GM15510 (cell line): ENCODE data around the gene SLC4A3.

Experiments
- POLR2A ChIP-seq: IDR thresholded peaks from 3 replicates; pipeline ENCODE4 v1.6.1; 2011; ENCODE audit warnings: borderline replicate concordance; ENCODE audit not compliant: insufficient read length; ENCODE audit errors: extremely low read depth

SLC4A3 gene

GRCh38 chr2:219668316-219668715, 40.9 kb downstream of the SLC4A3 start:
- no peak for TF ChIP-seq POLR2A

- TF ChIP-seq POLR2A = no peak
Measured at GRCh38 chr2:219670386-219670785, 43.0 kb downstream of the SLC4A3 start.

GRCh38 chr2:219671279-219671678, 43.8 kb downstream of the SLC4A3 start:
- no peak for TF ChIP-seq POLR2A

- TF ChIP-seq POLR2A = no peak
Measured at GRCh38 chr2:219672406-219672805, 45.0 kb downstream of the SLC4A3 start.

- TF ChIP-seq POLR2A = no peak
Measured at GRCh38 chr2:219675221-219675620, 47.8 kb downstream of the SLC4A3 start.

GRCh38 chr2:219676586-219676985, 49.2 kb downstream of the SLC4A3 start:
- no peak for TF ChIP-seq POLR2A

- no peak for TF ChIP-seq POLR2A
Measured at GRCh38 chr2:219679041-219679440, 51.6 kb downstream of the SLC4A3 start.

GRCh38 chr2:219679571-219679970, 52.1 kb downstream of the SLC4A3 start:
- no peak for TF ChIP-seq POLR2A

GRCh38 chr2:219680958-219681693, 53.7 kb downstream of the SLC4A3 start:
- no peak for TF ChIP-seq POLR2A

GRCh38 chr2:219681694-219682300, 54.4 kb downstream of the SLC4A3 start:
- no peak for TF ChIP-seq POLR2A

- peak; percentile 25 for TF ChIP-seq POLR2A
Measured at GRCh38 chr2:219684721-219685689, 57.6 kb downstream of the SLC4A3 start.

GRCh38 chr2:219687272-219687671, 59.8 kb downstream of the SLC4A3 start:
- TF ChIP-seq POLR2A = no peak

GRCh38 chr2:219687882-219688559, 60.6 kb downstream of the SLC4A3 start:
- no peak for TF ChIP-seq POLR2A

- TF ChIP-seq POLR2A = no peak
Measured at GRCh38 chr2:219688560-219689445, 61.4 kb downstream of the SLC4A3 start.
